B cell (primary cell): ENCODE data around the gene ABCF1.

Experiments
- EZH2 ChIP-seq: IDR thresholded peaks from 2 replicates; pipeline ENCODE4 v1.6.1; 2012; ENCODE audit warnings: borderline replicate concordance, low read depth, mild to moderate bottlenecking, moderate library complexity, low read length; ENCODE audit not compliant: insufficient read depth, poor library complexity, severe bottlenecking
- TF ChIP-seq, protein P1 (sequence below): fragments of 200-600 bp; IDR thresholded peaks from one replicate; pipeline ENCODE4 v1.8.0; 2022; ENCODE audit warnings: antibody characterized with exemption, mild to moderate bottlenecking

DNA sequence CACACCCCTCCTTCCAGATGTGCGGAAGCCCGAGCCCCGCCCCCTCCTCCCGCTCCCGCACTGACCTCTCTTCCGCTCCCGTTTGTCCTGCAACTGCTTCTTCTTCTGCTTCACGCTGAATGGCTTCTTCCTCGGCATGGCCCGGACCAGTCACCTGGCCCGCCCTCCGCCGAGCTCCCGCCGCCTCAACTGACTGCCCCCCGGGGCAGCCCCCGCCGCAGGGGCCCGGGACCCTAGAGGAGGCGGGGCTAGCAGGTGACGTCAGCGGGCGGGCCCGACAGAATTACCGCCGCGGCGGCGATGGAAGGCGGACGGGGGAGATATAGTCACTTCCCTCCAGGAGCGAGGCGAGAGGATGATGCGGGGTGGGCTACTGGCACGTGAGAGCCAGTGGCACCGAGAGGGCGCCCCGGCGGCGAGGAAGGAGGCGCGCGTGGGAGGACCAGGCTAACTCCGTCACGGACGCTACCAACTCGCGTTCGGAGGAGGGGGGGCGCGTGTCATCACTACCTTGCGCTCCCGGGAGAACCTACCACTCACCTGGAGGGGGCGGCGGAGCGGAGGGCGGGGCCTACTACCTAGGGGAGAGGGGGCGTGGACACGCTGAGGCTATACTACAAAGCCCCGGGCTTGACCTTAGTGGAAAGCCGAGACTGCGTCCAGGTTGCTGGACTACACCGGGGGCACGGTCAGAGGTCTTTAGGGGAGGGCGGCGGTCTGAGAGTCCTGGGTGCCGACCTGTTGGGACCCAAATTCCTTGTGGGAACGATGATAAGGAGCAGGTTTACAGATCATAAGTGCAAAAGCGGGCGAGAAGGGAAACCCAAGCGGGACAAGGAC is 15.0 kb upstream of the ABCF1 start, which contains the start of gene GNL1:
- TF ChIP-seq, protein P1, sequence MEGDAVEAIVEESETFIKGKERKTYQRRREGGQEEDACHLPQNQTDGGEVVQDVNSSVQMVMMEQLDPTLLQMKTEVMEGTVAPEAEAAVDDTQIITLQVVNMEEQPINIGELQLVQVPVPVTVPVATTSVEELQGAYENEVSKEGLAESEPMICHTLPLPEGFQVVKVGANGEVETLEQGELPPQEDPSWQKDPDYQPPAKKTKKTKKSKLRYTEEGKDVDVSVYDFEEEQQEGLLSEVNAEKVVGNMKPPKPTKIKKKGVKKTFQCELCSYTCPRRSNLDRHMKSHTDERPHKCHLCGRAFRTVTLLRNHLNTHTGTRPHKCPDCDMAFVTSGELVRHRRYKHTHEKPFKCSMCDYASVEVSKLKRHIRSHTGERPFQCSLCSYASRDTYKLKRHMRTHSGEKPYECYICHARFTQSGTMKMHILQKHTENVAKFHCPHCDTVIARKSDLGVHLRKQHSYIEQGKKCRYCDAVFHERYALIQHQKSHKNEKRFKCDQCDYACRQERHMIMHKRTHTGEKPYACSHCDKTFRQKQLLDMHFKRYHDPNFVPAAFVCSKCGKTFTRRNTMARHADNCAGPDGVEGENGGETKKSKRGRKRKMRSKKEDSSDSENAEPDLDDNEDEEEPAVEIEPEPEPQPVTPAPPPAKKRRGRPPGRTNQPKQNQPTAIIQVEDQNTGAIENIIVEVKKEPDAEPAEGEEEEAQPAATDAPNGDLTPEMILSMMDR = no peak
- no peak for TF ChIP-seq EZH2
